ENCODE measurements around the gene ALDH5A1.

DNA sequence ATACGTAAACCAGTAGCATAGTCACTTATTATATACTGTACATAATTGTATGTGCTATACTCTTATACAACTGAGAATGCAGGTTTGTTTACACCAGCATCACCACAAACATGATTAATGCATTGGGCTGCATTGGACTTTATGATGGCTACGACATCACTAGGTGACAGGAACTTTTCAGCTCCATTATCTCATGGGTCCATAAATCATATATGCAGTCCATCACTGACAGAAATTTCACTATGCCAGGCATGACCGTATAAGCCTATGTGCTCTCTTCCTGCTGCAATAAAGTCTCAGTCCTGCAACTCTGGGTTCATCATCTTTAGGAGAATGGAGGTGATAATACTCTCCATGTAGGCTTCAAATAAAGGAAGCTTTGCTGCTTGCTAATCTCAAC lies 45.4 kb downstream of the ALDH5A1 start:
- TF ChIP-seq, protein P1, sequence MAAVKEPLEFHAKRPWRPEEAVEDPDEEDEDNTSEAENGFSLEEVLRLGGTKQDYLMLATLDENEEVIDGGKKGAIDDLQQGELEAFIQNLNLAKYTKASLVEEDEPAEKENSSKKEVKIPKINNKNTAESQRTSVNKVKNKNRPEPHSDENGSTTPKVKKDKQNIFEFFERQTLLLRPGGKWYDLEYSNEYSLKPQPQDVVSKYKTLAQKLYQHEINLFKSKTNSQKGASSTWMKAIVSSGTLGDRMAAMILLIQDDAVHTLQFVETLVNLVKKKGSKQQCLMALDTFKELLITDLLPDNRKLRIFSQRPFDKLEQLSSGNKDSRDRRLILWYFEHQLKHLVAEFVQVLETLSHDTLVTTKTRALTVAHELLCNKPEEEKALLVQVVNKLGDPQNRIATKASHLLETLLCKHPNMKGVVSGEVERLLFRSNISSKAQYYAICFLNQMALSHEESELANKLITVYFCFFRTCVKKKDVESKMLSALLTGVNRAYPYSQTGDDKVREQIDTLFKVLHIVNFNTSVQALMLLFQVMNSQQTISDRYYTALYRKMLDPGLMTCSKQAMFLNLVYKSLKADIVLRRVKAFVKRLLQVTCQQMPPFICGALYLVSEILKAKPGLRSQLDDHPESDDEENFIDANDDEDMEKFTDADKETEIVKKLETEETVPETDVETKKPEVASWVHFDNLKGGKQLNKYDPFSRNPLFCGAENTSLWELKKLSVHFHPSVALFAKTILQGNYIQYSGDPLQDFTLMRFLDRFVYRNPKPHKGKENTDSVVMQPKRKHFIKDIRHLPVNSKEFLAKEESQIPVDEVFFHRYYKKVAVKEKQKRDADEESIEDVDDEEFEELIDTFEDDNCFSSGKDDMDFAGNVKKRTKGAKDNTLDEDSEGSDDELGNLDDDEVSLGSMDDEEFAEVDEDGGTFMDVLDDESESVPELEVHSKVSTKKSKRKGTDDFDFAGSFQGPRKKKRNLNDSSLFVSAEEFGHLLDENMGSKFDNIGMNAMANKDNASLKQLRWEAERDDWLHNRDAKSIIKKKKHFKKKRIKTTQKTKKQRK (IDR thresholded peaks at IDR 0.05; ENCODE audit: low read depth, low read length): no peak
- TF ChIP-seq SP1 (IDR thresholded peaks at IDR 0.05; ENCODE audit: low read depth, low read length): no peak
